HG03558 (cell line): ENCODE measurements around the gene BHLHE40.

Source experiments
- ATAC-seq: cut with Tn5 transposase; IDR thresholded peaks from one replicate; pipeline ENCODE4 v1.9.1; 2021; ENCODE audit warnings: moderate number of reproducible peaks; ENCODE audit not compliant: unreplicated experiment; ENCODE audit errors: extremely low read depth

The BHLHE40 gene

DNA sequence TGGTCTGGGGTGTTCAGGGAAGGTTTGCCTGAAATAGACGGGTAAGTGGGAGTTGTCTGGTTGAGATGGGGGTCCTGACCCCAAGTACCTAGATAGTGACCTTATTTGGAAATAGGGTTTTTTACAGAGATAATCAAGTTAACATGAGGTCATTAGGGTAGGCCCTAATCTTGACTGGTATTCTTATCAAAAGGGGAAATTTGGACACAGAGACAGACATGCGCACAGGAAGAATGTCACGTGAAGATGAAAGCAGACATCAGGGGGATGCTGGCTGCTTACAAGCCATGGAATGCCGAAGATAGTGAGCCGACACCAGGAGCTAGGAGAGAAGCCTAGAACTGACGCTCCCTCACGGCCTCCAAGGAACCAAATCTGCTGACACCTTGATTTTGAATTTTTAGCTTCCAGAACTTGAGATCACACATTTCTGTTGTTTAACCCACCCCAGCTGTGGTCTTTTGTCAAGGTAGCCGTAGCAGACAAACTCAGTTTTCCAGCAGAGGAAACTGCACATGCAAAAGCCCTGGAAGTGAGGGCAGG, 17.1 kb downstream of the BHLHE40 start:
- no peak for ATAC-seq

DNA sequence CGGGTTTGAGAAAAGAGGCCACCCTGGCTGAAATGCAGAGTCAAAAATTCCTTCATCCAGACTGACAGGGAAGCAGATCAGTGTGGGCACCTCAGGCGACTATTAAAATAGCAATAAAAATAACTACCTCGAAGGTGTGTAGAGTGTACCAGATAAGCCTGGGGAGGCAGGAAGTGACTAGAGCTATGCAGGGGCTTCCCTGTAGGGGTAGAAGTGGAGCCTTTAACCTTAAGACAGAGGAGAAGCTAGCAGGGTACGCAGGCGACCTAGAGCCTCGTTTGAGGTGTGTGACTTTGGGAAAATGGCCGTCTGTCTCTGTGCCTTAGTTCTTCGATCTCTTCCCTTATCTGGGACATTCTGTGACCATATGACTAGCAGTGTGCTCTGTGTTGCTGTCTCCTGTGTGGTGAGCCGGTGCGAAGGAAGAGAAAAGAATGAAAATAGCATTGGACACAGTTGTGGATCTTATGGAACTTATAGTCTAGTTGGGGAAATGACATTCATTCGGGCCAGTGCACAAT, 17.6 kb downstream of the BHLHE40 start:
- ATAC-seq, result no peak

DNA sequence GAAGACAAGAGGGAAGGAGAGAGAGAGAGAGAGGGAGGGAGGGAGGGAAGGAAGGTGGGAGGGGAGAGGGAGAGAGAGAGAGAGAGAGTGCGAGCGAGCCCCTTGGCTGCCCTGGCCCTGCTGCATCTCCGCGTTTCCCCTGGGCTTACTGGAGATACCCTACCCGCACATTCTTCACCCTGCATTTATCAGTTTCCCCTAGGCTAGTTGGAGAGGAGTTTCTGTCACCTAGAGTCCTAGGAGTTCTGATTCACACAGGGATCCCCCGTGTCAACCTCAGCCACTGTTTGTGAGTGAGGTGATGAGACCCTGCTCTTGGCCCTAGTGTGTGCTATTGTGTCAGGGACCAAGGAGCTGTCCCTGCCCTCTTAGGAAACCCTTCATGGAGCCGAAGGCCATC, 18.7 kb downstream of the BHLHE40 start:
- ATAC-seq, result no peak

DNA sequence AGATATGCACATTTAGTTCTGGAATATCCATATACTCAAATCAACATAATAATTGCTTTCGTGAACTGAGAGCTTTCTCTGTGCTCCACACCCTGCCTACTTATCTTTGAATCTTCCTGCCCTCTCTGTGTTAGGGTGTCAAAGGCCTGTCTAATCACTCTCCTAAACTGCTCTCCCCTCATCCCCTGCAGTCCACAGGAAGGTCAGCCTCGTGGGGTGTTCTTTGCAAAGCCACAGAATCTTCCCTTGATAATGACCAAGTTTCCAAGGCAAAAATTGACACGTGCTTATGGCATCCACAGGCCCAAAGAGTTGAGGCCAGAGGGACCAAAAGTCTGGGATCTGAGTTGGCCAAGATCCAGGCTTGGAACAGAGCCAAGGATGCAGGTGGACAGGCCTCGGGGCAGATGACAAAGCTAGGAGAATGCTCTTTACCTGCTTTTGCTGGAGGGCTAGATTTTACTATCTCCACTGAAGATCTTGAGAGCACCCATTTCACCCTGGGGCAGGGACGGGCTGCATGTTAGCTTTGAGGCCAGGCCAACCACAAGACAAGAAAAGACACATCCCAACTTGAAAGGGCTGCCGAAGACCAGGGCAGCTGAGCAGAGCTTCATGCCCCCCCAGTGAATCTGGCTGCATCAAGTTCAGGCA, 20.4 kb downstream of the BHLHE40 start:
- ATAC-seq, result no peak

DNA sequence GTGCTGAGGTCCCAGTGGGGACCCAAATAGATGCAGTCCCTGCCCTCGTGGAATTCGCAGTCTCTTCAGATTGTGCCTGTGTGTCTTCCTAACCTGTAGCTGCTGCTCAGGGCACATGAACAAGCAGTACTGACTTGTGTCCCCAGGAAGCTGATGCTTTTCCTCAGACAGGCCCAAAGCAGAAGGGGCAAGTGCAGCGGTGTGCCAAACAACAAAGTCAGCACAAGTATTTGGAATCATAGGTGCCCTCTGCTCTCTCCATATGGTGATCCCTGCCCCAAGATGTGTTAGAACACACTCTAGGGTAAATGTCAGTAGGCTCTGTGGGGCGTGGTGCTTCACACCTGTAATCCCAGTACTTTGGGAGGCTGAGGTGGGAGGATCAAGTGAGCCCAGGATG, 21.9 kb downstream of the BHLHE40 start:
- ATAC-seq, result no peak

DNA sequence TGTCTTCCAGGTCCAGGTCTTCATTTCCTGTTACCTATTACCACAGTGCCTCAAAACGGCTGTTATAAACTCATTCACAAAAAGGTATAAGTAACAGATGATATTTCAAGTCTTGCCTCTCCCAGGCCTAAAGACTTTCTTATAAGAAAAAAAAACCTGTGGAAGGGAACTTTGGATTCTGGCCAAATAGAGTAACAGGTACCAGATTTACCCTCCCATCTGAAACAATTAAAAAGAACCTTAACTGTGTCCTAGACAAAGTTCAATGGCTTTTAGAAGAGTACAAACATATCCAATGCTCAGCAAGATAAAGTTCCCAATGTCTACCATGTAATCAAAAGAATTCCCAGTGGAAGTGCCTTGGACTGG, 22.6 kb downstream of the BHLHE40 start:
- no peak for ATAC-seq

DNA sequence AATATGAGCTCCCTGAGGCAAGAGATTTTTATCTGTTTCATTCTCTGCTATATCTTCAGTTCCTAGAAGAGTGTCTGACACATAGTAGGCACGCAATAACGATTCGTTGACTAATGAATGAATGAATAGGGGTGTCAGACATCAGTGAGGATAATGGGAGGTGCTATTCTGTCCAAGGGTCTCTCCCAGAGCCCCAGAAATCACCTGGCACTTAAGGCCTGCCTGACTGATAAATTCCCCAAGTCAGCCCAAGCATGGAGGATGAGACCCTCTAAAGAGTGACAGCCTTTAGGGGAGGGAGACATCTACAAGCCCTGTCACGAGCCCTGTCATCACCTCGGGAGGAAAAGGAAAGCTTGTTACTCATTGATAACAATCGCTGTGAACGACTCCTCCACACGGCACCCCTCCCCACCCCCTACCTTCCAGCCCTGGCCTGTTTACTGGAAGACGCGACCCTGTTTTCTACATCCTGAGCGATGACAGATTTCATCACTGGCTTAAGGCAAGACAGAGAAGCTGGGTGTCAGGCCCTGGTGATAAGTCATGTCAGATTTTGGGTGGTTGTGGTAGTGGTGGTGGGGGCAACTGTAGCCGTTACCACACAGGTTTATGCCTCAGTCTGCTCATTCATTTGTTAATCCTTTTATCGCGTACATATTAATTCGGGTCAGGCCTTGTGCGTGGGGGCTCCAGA, 23.1 kb downstream of the BHLHE40 start:
- ATAC-seq, result no peak

DNA sequence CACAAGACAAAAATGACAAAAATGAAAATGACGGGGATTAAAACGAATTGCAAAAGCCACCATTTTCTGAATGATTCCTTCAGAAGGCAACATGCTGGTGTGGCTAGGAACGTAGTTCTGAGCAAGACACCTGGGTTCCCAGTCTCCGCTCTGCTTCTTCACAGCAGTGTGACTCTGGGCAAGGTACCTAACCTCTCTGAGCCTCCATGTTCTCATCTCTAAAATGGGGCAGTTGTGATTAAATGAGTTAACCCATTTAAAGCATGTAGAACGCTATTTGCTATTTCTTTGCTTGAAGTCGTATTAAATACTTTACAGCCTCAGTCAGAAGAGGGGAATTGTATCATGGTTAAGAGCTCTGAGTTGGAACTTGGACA, 23.6 kb downstream of the BHLHE40 start:
- no peak for ATAC-seq

DNA sequence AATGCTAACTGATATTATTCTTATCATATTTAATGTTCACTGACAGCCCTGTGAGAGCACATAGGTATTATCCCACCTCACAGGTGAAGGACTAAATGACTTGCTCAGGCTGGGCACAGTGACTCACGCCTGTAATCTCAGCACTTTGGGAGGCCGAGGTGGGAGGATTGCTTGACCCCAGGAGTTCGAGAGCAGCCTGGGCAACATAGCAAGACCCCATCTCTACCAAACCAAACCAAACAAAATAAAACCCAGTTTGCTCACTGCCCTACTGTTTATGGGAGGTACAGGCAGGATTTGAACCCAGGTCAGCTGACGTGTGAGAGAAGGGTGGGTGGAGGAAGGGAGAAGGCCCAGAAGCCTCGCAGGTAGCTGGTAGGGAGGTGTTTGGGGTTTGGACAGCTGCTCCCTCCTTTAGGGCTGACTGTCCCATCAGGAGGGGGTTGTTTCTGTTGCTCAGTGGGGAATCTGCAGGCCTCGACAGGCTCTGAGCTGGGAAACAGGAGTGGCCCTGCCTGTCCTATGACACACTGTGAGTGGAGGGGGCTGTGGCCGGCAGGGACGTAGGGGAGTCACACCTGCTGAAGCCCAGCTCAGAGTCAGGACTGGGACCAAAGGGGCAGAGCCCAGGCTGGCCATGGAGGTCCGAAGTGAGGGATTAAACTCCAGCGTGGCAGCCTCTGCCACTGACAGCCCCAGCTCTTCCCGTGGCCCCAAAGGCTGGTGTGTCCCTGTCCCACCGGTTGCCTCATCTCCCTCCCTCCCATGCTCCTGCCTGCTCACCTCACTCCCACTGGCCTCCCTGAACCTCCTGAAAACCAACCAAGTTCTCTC, 25.3 kb downstream of the BHLHE40 start:
- ATAC-seq, result no peak

DNA sequence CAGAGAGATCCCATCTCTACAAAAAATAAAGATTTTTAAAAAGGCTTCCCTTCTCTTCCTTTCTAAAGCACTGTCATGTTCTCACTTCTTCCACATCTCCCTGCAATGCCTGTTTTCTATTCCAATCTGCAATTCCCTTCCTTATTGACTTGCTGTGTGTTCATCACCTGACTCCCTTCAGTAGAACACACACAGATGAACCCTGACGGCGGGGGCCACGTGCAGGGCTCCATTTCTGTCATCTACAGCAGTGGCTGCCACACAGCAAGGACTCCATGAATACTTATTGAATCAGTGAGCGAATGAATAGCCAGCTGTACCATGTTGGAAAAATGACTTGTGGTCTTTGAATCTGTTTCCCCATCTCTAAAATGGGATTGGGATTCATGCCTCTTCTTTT, 26.1 kb downstream of the BHLHE40 start:
- ATAC-seq, result no peak

DNA sequence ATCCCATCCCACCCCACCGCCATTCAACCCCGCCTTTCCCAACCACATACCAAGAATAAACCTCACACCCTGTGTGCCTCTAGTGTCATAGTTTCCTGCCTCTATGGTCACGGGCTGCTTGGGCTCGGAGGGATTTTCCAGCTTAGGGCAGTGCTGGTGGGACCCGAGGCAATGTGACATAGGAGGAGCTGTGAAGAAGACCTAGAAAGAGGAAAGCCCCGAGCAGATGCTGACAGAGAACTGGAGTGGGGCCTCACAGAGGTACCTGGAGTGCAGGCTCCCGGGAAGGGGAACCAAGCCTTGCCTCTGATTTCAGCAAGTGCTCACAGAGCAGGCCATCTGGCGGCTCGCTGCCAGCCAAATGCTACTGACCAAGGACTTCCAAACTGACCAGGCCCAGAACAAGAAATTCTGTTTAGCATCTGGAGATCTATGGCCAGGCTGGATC, 27.5 kb downstream of the BHLHE40 start:
- ATAC-seq, result peak; percentile 60

DNA sequence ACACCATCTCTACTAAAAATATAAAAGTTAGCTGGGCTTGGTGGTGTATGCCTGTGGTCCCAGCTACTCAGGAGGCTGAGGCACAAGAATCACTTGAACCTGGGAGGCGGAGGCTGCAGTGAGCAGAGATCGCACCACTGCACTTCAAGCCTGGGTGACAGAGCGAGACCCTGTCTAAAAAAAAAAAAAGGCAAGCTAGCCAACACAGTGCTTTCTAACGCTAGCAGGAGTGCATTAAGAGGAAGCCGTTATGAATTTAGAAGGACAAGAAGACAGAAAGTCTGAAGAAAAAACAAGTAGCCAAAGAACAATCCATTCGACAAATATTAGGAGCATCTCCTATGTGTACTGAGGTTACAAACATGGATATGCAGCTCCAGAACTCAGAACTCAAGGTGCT, 28.6 kb downstream of the BHLHE40 start:
- no peak for ATAC-seq

DNA sequence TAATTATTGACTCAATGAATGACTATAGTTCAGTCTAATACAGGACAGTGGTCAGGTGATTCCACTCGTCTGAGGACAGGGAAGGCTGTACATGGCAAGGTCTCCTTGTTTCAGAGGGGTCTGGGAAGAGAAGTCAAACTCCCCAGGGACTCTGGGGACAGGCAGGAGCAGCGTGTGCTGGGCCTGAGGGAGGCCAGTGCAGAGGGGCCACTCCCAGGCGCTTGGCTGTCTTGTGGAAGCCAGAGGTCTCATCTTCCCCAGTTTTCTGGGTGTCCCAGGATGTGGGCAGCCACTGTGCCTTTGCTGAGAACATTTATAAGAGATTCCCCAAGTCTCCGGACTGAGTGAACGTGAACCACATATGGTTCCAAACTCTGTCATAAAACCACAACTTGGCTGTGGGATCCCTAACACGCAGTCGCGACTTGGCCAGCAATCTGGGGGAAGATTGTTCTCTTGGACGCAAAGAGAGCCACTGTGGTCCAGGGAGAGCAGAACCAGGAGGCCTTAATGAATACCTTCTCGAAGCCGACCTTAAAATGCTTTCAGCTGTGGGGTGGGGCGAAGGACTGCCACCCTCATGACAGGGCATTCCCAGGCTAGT, 30.4 kb downstream of the BHLHE40 start:
- ATAC-seq, result no peak

DNA sequence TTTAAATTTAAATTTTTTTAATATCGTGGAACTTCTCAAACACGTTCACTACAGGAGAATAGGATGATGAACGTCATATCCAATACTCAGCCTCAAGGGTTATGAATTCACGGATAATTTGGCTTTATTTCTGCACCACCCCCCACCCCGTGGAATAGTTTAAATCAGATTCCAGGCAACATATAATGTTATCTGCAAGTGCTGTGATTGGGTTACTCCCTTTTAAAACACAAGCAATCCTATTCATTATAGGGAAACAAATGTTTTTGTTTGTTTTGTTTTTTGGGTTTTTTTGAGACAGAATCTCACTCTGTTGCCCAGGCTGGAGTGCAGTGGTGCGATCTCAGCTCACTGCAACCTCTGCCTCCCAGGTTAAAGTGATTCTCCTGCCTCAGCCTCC, 30.9 kb downstream of the BHLHE40 start:
- no peak for ATAC-seq

DNA sequence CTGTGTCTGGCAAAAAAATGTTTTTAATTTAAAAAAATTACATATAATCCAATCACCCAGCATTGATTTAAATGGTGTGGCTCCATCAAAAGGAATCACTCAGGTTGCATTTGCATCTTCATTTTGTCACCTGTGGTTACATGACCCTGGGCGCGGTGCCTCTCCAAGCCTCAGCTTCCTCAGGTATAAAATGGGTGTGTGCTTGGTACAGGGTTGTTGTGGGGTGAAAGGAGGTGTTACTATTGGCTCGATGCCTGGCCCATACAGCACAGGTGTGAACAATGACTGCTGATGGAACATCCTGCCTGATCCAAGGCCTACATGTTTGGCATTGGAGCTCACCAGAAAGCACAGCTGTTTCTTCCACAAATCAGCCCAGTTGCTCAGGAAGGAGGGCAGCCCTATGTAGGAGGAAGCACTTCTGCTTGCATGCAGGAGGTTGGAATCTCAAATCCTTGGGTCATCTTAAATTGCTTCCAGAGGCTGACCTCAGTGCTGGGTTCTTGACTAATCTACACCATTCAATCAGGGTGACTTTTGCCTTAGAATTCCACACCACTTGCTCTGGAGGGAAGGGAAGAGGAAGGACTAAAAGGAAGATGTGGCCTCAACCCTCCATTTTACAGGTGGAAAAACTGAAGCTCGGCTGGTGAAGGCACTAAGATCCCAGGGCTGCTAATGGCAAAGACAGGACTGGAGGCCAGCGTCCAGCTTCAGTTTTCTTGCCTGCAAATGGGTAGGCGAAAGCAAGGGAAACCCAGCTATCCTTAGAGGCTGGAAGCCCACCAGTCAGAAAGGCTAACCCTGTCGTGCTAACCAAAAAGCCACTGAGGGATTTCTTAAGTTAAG, 31.7 kb downstream of the BHLHE40 start:
- no peak for ATAC-seq

DNA sequence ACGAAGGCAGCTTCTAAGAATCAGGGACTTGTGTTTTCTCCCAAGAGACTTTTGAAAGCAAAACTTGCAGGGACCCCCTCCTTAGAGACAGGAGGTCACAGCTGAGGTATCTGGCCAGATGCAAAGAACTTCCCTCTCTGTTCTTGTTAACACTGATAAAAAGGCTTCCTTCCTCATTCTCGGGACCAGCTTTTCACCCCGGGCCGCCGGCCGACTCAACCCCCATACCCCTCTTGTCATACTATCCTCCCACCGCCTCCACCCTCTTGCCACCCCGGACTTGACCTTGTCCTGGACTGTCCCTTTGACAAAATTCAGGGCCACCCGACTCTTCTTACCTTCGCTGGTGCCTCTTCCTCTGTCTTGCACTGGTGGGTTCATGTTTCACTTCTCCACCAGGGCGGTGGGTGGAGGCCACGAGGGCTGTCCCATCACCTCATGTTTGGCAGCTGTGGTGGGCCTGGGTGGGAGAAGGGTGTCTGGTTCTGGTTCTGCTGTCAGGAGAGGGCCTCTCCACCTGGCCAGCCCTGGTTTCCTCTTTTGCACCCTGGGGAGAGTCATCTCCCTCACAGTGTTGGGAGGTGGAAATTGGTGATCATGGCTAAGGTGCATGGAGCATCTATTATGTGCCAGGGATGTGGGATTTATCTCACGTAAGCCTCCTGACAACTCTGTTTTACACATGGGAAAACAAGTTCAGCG, 32.5 kb downstream of the BHLHE40 start:
- peak; percentile 33 for ATAC-seq

DNA sequence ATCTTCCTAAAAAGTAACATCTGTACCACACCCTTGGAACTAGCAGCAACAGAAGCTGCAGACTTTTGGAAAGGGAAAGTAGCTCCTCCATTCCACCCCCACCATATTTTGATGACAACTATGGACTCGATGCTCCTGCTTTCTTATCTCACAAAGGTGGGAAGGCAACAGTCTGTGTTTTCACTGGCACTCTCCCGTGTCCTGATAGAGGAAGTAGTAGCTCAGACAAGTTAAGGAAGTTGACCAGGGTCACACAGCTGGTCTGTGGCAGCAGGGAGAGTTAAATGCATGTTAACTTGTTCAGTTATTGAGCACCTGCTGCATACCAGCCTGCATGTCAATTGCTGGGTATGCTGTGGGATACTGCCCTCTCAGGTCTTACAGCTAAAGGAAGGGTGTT, 33.1 kb downstream of the BHLHE40 start:
- no peak for ATAC-seq

DNA sequence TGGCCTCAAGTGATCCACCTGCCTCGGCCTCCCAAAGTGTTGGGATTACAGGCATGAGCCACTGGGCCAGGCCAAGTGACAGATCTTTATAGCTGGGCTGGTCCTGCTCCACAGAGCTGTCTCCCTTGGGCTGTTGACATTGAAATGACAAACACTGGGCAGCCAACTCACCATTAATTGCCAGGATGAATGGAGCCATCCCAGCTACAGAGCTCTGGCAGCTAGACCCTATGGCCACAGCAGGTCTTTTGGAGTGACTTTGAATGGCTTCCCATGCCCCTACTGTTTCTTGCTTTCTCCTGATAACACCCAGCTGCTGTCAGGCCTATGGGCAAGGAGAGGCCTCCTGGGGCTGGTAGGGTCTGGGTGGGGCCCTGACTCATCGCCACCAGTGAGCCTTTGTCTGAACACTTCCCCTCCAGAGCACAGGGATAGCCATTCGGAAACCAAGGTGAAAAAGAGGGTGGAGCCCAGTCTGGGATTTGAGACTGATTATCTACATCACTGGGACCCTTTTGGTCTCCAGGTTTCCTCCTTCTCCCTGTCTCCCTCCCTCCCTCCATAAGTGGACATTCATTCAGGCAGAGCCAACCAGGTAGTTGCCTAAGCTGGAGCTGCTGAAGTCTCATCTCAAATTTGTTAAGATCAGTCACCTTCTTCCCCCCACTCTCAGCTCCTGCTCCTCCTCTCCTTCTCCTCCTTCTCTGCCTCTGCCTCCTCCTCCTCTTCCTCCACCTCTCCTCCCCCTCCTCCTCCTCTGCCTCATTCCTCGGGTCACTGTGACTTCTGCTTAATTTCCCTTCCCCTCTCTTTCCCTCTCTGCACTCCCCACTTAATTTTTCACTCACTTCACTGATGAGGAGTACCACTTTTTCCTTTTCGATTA, 34.0 kb downstream of the BHLHE40 start:
- ATAC-seq, result no peak
